ENCODE results near the gene APIP.

DNA sequence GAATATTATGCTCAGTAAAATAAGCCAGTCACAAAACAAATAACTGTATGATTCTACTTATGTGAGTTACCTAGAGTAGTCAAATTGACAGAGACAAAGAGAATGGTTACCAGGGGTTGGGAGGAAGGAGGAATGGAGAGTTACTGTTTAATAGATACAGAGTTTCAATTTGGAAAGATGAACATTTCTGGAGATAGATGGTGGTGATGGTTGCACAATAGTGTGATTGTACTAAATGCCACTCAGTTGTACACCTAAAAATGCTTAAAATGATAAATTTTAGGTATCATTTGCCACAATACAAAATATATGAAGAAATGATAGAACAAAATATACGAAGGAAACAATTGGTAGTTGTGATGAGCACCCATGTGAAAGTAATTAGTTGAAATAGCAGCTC, 43.6 kb upstream of the APIP start:
- no peak for TF ChIP-seq POLR2A (IDR thresholded peaks at IDR 0.05)
- TF ChIP-seq, protein P1, sequence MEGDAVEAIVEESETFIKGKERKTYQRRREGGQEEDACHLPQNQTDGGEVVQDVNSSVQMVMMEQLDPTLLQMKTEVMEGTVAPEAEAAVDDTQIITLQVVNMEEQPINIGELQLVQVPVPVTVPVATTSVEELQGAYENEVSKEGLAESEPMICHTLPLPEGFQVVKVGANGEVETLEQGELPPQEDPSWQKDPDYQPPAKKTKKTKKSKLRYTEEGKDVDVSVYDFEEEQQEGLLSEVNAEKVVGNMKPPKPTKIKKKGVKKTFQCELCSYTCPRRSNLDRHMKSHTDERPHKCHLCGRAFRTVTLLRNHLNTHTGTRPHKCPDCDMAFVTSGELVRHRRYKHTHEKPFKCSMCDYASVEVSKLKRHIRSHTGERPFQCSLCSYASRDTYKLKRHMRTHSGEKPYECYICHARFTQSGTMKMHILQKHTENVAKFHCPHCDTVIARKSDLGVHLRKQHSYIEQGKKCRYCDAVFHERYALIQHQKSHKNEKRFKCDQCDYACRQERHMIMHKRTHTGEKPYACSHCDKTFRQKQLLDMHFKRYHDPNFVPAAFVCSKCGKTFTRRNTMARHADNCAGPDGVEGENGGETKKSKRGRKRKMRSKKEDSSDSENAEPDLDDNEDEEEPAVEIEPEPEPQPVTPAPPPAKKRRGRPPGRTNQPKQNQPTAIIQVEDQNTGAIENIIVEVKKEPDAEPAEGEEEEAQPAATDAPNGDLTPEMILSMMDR (IDR thresholded peaks at IDR 0.05 in 8 of 11, conservative IDR thresholded peaks at IDR 0.05 in 3 of 11), result no peak
- TF ChIP-seq POLR2AphosphoS5 (IDR thresholded peaks at IDR 0.05), result no peak
